GM18861 (cell line): Measurements from ENCODE around the gene CXXC5.
"Not testable (repeated sequence)": the region's sequence is repeated elsewhere in the genome, so short reads cannot be mapped to it uniquely, and the experiment has no call there.

ENCODE experiments used
- ATAC-seq: cut with Tn5 transposase; IDR thresholded peaks from one replicate; pipeline ENCODE4 v1.9.1; 2021; ENCODE audit not compliant: unreplicated experiment

CXXC5 gene

GRCh38 chr5:139709582-139710318 lies 61.6 kb downstream of the CXXC5 start:
- ATAC-seq: no peak

- ATAC-seq: peak; percentile 40
Measured at GRCh38 chr5:139710319-139711066, 62.3 kb downstream of the CXXC5 start.

GRCh38 chr5:139711067-139711905 lies 63.1 kb downstream of the CXXC5 start:
- ATAC-seq: no peak

GRCh38 chr5:139711906-139712224 lies 63.7 kb downstream of the CXXC5 start:
- no peak for ATAC-seq

GRCh38 chr5:139712412-139712811 lies 64.3 kb downstream of the CXXC5 start:
- no peak for ATAC-seq

GRCh38 chr5:139713898-139714297 lies 65.7 kb downstream of the CXXC5 start:
- ATAC-seq: not testable (repeated sequence)

- no peak for ATAC-seq
Measured at GRCh38 chr5:139717221-139717620, 69.1 kb downstream of the CXXC5 start.

- not testable (repeated sequence) for ATAC-seq
Measured at GRCh38 chr5:139718403-139718802, 70.3 kb downstream of the CXXC5 start.

GRCh38 chr5:139719970-139720369 lies 71.8 kb downstream of the CXXC5 start:
- ATAC-seq: not testable (repeated sequence)

- ATAC-seq: no peak
Measured at GRCh38 chr5:139723986-139724587, 75.9 kb downstream of the CXXC5 start.

GRCh38 chr5:139725073-139725830 lies 77.1 kb downstream of the CXXC5 start:
- ATAC-seq: no peak

GRCh38 chr5:139726248-139726647 lies 78.1 kb downstream of the CXXC5 start:
- ATAC-seq: no peak

- not testable (repeated sequence) for ATAC-seq
Measured at GRCh38 chr5:139727615-139728014, 79.5 kb downstream of the CXXC5 start.

GRCh38 chr5:139731281-139731680 lies 83.1 kb downstream of the CXXC5 start:
- ATAC-seq: no peak

GRCh38 chr5:139732019-139732418 lies 83.9 kb downstream of the CXXC5 start:
- ATAC-seq: no peak

GRCh38 chr5:139733010-139733688 lies 85.0 kb downstream of the CXXC5 start:
- no peak for ATAC-seq
